K562 (cell line): ENCODE measurements around the gene SEMA3F. TPM values are rescaled to one million over a fixed set of nuclear protein-coding genes. Genes with fewer than 3 reads are reported as not detected.

Source experiments
- ATAC-seq: fragments of 200-7000 bp; cut with Tn5 transposase; 3 replicates; pipeline ENCODE4 v1.9.1; 2020; ENCODE audit warnings: moderate library complexity
- BruUV-seq: library from RNA; stranded (reverse); fragments of 400-500 nt; replicated peaks from 2 replicates; lab custom pipeline; 2021; lab: Mats Ljungman, UMichigan
- CTCF ChIA-PET: fragments of 300-600 bp; formaldehyde crosslinking; extraction: SDS; loops from one replicate; lab custom pipeline; 2021; ENCODE audit warnings: low intra/inter-chr PET ratio; lab: Yijun Ruan, JAX
- POLR2A ChIA-PET: fragments of 300-600, 350-650 bp; sonication (Branson Sonifier 250); formaldehyde crosslinking; extraction: SDS; loops from one replicate; lab custom pipeline; 2021; ENCODE audit warnings: antibody characterized with exemption, inconsistent platforms; lab: Yijun Ruan, JAX
- DNase-seq, 4 experiments: peaks; one replicate each; pipeline versions ENCODE4 v3.0.0 to v3.0.0-alpha.2; 2011 to 2018; ENCODE audit warnings: low spot score in 3 of 4, mixed read lengths in 3 of 4; ENCODE audit errors: extremely low read depth in 1 of 4
- FAIRE-seq: peaks from 2 replicates; lab custom pipeline; 2011; peaks lifted over from hg19 to GRCh38; lab: Jason Lieb, UNC
- H2AFZ ChIP-seq: 2 replicates; pipeline ENCODE4 v1.6.0; 2011; ENCODE audit warnings: low read depth, low read length, control low read depth, inconsistent platforms
- H3K27ac ChIP-seq: fragments of 200-600 bp; 3 replicates; pipeline ENCODE4 v1.8.0; 2011; ENCODE audit warnings: low read depth, mild to moderate bottlenecking, control low read depth, inconsistent platforms, low read length, moderate library complexity, mixed read lengths; ENCODE audit errors: extremely low read depth
- H3K27me3 ChIP-seq, 2 experiments: fragments of 300-600 bp in 1 of 2; 2 replicates in 1 of 2; 3 replicates in 1 of 2; pipeline versions ENCODE4 v1.6.0 to v1.8.0; 2011; ENCODE audit warnings: inconsistent platforms in 2 of 2, low read length in 2 of 2, mild to moderate bottlenecking in 1 of 2, mixed read lengths in 1 of 2, moderate library complexity in 1 of 2; ENCODE audit not compliant: control insufficient read depth in 2 of 2, insufficient read depth in 2 of 2
- H3K36me3 ChIP-seq: fragments of 300-600 bp; 3 replicates; pipeline ENCODE4 v1.8.0; 2011; ENCODE audit warnings: mild to moderate bottlenecking, low read length, inconsistent platforms; ENCODE audit not compliant: control insufficient read depth, insufficient read depth
- H3K4me1 ChIP-seq, 2 experiments: fragments of 200-600 bp in 1 of 2; replicated peaks in 1 of 2; 2 replicates in 1 of 2; 3 replicates in 1 of 2; pipeline versions ENCODE4 v1.5.1 to v1.8.0; 2011; ENCODE audit warnings: inconsistent platforms in 2 of 2, low read length in 2 of 2, mild to moderate bottlenecking in 1 of 2, mixed read lengths in 1 of 2, moderate library complexity in 1 of 2; ENCODE audit not compliant: control insufficient read depth in 2 of 2, insufficient read depth in 2 of 2
- H3K4me2 ChIP-seq: 2 replicates; pipeline ENCODE4 v1.6.1; 2011; ENCODE audit warnings: low read length, control low read depth, inconsistent platforms, mixed read lengths; ENCODE audit not compliant: insufficient read depth
- H3K4me3 ChIP-seq: fragments of 200-600 bp; sonication (generic), shearing (Covaris generic); 2 replicates; pipeline ENCODE4 v1.5.1; 2016; ENCODE audit warnings: control low read depth, inconsistent platforms
- H3K79me2 ChIP-seq: fragments of 200-600 bp; 3 replicates; pipeline ENCODE4 v1.8.0; 2011; ENCODE audit warnings: low read length, inconsistent platforms; ENCODE audit not compliant: control insufficient read depth, insufficient read depth
- H3K9ac ChIP-seq, 2 experiments: 2 replicates each; pipeline versions ENCODE4 v1.6.0 to v1.6.1; 2011; ENCODE audit warnings: low read depth in 2 of 2, low read length in 2 of 2, control low read depth in 1 of 2, inconsistent platforms in 1 of 2, mild to moderate bottlenecking in 1 of 2, mixed read lengths in 1 of 2; ENCODE audit not compliant: insufficient read depth in 1 of 2
- H3K9me1 ChIP-seq: one replicate; pipeline ENCODE4 v1.6.0; 2011; ENCODE audit warnings: inconsistent platforms, mild to moderate bottlenecking, low read length, moderate library complexity; ENCODE audit not compliant: control insufficient read depth, insufficient read depth
- H3K9me3 ChIP-seq: replicated peaks from 2 replicates; pipeline ENCODE4 v1.5.1; 2011; ENCODE audit warnings: low read depth, low read length, inconsistent platforms; ENCODE audit not compliant: control insufficient read depth, insufficient read depth
- H4K20me1 ChIP-seq: replicated peaks from 2 replicates; pipeline ENCODE4 v1.6.1; 2011; ENCODE audit warnings: low read length, inconsistent platforms, mixed read lengths; ENCODE audit not compliant: control insufficient read depth, insufficient read depth
- ATF6 ChIP-seq: sonication (generic); formaldehyde crosslinking; IDR thresholded peaks from 2 replicates; pipeline ENCODE4 v1.4.0; 2020; ENCODE audit warnings: mild to moderate bottlenecking, missing genetic modification reagents
- CCNT2 ChIP-seq: IDR thresholded peaks from 2 replicates; pipeline ENCODE4 v1.6.1; 2011; ENCODE audit warnings: borderline replicate concordance, low read depth, mild to moderate bottlenecking, moderate library complexity, mixed read lengths, low read length; ENCODE audit not compliant: insufficient read length; ENCODE audit errors: extremely low read depth
- CHCHD3 ChIP-seq: fragments of 250-450 bp; sonication (Bioruptor Pico); IDR thresholded peaks from 2 replicates; pipeline ENCODE4 v2.1.2; 2022; ENCODE audit warnings: mild to moderate bottlenecking
- E2F1 ChIP-seq: sonication (generic); formaldehyde crosslinking; IDR thresholded peaks from 2 replicates; pipeline ENCODE4 v1.8.1; 2023; ENCODE audit warnings: mild to moderate bottlenecking, missing genetic modification reagents, moderate library complexity
- HDGF ChIP-seq: fragments of 450-650 bp; IDR thresholded peaks from 2 replicates; pipeline ENCODE4 v1.6.1; 2016
- HINFP ChIP-seq: fragments of 450-650 bp; conservative IDR thresholded peaks from 2 replicates; pipeline ENCODE4 v1.6.1; 2016; ENCODE audit warnings: missing genetic modification characterization, low read depth, mild to moderate bottlenecking, control low read depth, missing compliant biosample characterization
- IFI16 ChIP-seq: fragments of 250-450 bp; sonication (Bioruptor Pico); IDR thresholded peaks from 2 replicates; pipeline ENCODE4 v2.1.2; 2022; ENCODE audit warnings: mild to moderate bottlenecking, inconsistent platforms
- IRF1 ChIP-seq: sonication (generic); formaldehyde crosslinking; IDR thresholded peaks from 2 replicates; pipeline ENCODE4 v1.8.0; 2022; ENCODE audit warnings: missing genetic modification reagents, mild to moderate bottlenecking, borderline replicate concordance
- KAT2B ChIP-seq: IDR thresholded peaks from one replicate; pipeline ENCODE4 v1.6.1; 2012; ENCODE audit warnings: low read depth, mild to moderate bottlenecking, control low read depth, inconsistent platforms, low read length, moderate library complexity
- PHB ChIP-seq: fragments of 250-450 bp; sonication (Bioruptor Pico); IDR thresholded peaks from 2 replicates; pipeline ENCODE4 v1.5.0; 2021
- POLR2H ChIP-seq: IDR thresholded peaks from 2 replicates; pipeline ENCODE4 v1.6.1; 2016; ENCODE audit warnings: missing genetic modification characterization, low read depth, mild to moderate bottlenecking, control low read depth, missing compliant biosample characterization, moderate library complexity
- TGIF2 ChIP-seq: sonication (generic); formaldehyde crosslinking; IDR thresholded peaks from 2 replicates; pipeline ENCODE4 v1.8.1; 2022; ENCODE audit warnings: mild to moderate bottlenecking, missing genetic modification reagents, moderate library complexity
- ZEB2 ChIP-seq: fragments of 450-650 bp; IDR thresholded peaks from 2 replicates; pipeline ENCODE4 v1.6.1; 2016
- ZNF778 ChIP-seq: fragments of 450-650 bp; formaldehyde crosslinking; IDR thresholded peaks from 2 replicates; pipeline ENCODE4 v1.4.0; 2020; ENCODE audit warnings: mild to moderate bottlenecking, moderate library complexity
- ZNF79 ChIP-seq: fragments of 250-450 bp; sonication (Bioruptor Pico); IDR thresholded peaks from 2 replicates; pipeline ENCODE4 v1.4.0; 2020; ENCODE audit warnings: low read depth, mild to moderate bottlenecking, moderate library complexity
- WGBS: fragments of 100-300 bp; shearing (Covaris generic); methylation state at CpG from one replicate; pipeline ENCODE4 v1.1.6; 2016; ENCODE audit warnings: low coverage, mixed read lengths; ENCODE audit not compliant: insufficient coverage; ENCODE audit errors: missing lambda C conversion rate; 5-methylcytosine and 5-hydroxymethylcytosine counted together
- in situ Hi-C: fragments of 300-500 bp; cut with MboI; formaldehyde crosslinking; loops from 4 replicates; pipeline ENCODE4 v1.15.0; 2018; ENCODE audit warnings: inconsistent platforms, mixed read lengths
- intact Hi-C: fragments of 100-400 bp; cut with micrococcal nuclease; formaldehyde crosslinking; loops from 2 replicates; pipeline ENCODE4 v1.14.2; 2022
- polyA plus RNA-seq, 8 experiments: library from polyadenylated mRNA; depleted of rRNA in 4 of 8; stranded (reverse) in 5 of 8; unstranded in 3 of 8; fragments of >200 nt; fragmentation: Nextera tagmentation in 2 of 8; fragmentation: Illumina TruSeq in 1 of 8; extraction: Ambion mirVana in 2 of 8; extraction: Trizol in 1 of 8; gene quantifications; 2 replicates each; pipeline versions ENCODE4 v1.2.1 to v1.2.3, GENCODE V29; 2011 to 2014; ENCODE audit warnings: inconsistent platforms in 1 of 8, missing spikeins in 1 of 8
- total RNA-seq, 7 experiments: library from RNA; depleted of rRNA in 6 of 7; stranded (reverse); fragments of >200 nt in 6 of 7; fragmentation: Illumina TruSeq in 2 of 7; extraction: Trizol in 2 of 7; gene quantifications; 2 replicates each; pipeline versions ENCODE4 v1.2.1 to v1.2.3, GENCODE V29; 2011 to 2021; ENCODE audit warnings: low replicate concordance in 1 of 7

SEMA3F gene
- total and polyA plus RNA-seq, 9 of the 15 experiments (the other 6 are each of a cell fraction or from before 2014, with no cell fraction given), result 0.58 to 3.0 (median 2.0) TPM; not detected in 2

- DNase-seq (no peak), FAIRE-seq (no peak), ATAC-seq (no peak)
- H3K79me2 ChIP-seq, result no peaks in the 10 kb centered on the region
- H3K9ac ChIP-seq, result no peak within 1 kb of the TSS
- in situ Hi-C loops (loop anchor here (5.0 kb wide), 2 partner anchors 36 to 81 kb away; no protein-coding TSS in a partner anchor), intact Hi-C loops (no loop called here)
- no peaks in the 10 kb centered on the region for H3K9me3 ChIP-seq
- no peaks in the 10 kb centered on the region; the same call in 1 of the 2 replicates for H4K20me1 ChIP-seq
- CTCF ChIA-PET, result interaction anchor here (2.4 to 2.8 kb wide), 2 partner anchors 70 to 82 kb away, joined by 13 to 34 read pairs; no protein-coding TSS in a partner anchor
- no peak within 1 kb of the TSS for H3K4me2 ChIP-seq
- H3K27me3 ChIP-seq, result peaks cover 0 to 8% of the 10 kb centered on the region in 2 experiments; a peak in 2 of 5 replicates
- H3K4me1 ChIP-seq, result peaks cover 2 to 33% of the 10 kb centered on the region in 2 experiments; a peak in 2 of 5 replicates
- no peak within 1 kb of the TSS for H3K4me3 ChIP-seq
- POLR2A ChIA-PET, result interaction anchor here (0.6 to 1.2 kb wide), 3 partner anchors 11 to 70 kb away, joined by 3 to 5 read pairs (median 3); no protein-coding TSS in a partner anchor
- no peak within 1 kb of the TSS for H3K27ac ChIP-seq
- no peak within 1 kb of the TSS for H2AFZ ChIP-seq
- no peaks in the 10 kb centered on the region for H3K9me1 ChIP-seq
- no TSS peak for BruUV-seq
- H3K36me3 ChIP-seq, result no peaks in the 10 kb centered on the region
- 4% methylated on average over 8 of the region's 8 CpGs for WGBS
- no peak for TF ChIP-seq E2F1
- no peak for TF ChIP-seq HINFP
- TF ChIP-seq ATF6 (CRISPR knock-in tag), result no peak
- no peak for TF ChIP-seq IFI16 (CRISPR knock-in tag)
- TF ChIP-seq CCNT2, result no peak
- TF ChIP-seq ZNF79 (CRISPR knock-in tag), result no peak
- TF ChIP-seq ZNF778 (CRISPR knock-in tag), result no peak
- TF ChIP-seq KAT2B, result no peak
- no peak for TF ChIP-seq TGIF2 (CRISPR knock-in tag)
- TF ChIP-seq IRF1 (CRISPR knock-in tag), result no peak
- TF ChIP-seq PHB (CRISPR knock-in tag), result no peak
- TF ChIP-seq ZEB2, result no peak
- TF ChIP-seq CHCHD3, result no peak
- TF ChIP-seq POLR2H (tag), result no peak
- TF ChIP-seq HDGF, result no peak
These were observed 36.0 kb downstream of the SEMA3F start, which contains the start of gene GNAT1 for GRCh38 chr3:50190936-50191660. GNAT1 (plus strand) TSS chr3:50191610; CDS start chr3:50191726, 116 bp downstream.
